H9 (cell line): ENCODE measurements around the gene MAGOH. TPM values are rescaled to one million over a fixed set of nuclear protein-coding genes. Genes with fewer than 3 reads are reported as not detected.

Experiments
- DNase-seq: peaks from one replicate; pipeline ENCODE4 v3.0.0-alpha.2; 2017
- H2AFZ ChIP-seq: one replicate; pipeline ENCODE4 v1.6.1; 2013; ENCODE audit warnings: mild to moderate bottlenecking, low read length, control low read depth, moderate library complexity
- H2AK5ac ChIP-seq: 2 replicates; pipeline ENCODE4 v1.6.1; 2013; ENCODE audit warnings: low read length, control low read depth, mixed read lengths; ENCODE audit not compliant: insufficient read length
- H2BK120ac ChIP-seq: one replicate; pipeline ENCODE4 v1.6.1; 2013; ENCODE audit warnings: low read depth, mild to moderate bottlenecking, low read length, control low read depth, inconsistent platforms; ENCODE audit not compliant: poor library complexity, severe bottlenecking
- H2BK12ac ChIP-seq: 2 replicates; pipeline ENCODE4 v1.6.1; 2013; ENCODE audit warnings: low read length, control low read depth, mixed read lengths, low read depth; ENCODE audit not compliant: insufficient read length
- H2BK15ac ChIP-seq: 2 replicates; pipeline ENCODE4 v1.6.1; 2013; ENCODE audit warnings: low read depth, low read length, control low read depth
- H2BK20ac ChIP-seq: one replicate; pipeline ENCODE4 v1.6.1; 2013; ENCODE audit warnings: low read depth, mild to moderate bottlenecking, low read length, control low read depth, inconsistent platforms; ENCODE audit not compliant: poor library complexity, severe bottlenecking
- H2BK5ac ChIP-seq: 2 replicates; pipeline ENCODE4 v1.6.1; 2013; ENCODE audit warnings: low read length, control low read depth, mixed read lengths; ENCODE audit not compliant: insufficient read length
- H3K14ac ChIP-seq: 2 replicates; pipeline ENCODE4 v1.6.1; 2013; ENCODE audit warnings: low read length, control low read depth; ENCODE audit not compliant: insufficient read depth
- H3K18ac ChIP-seq: 2 replicates; pipeline ENCODE4 v1.6.1; 2013; ENCODE audit warnings: low read depth, mild to moderate bottlenecking, mixed read lengths, low read length, control low read depth; ENCODE audit not compliant: insufficient read length
- H3K23ac ChIP-seq: 2 replicates; pipeline ENCODE4 v1.6.1; 2013; ENCODE audit warnings: low read length, control low read depth, mixed read lengths, low read depth; ENCODE audit not compliant: insufficient read length
- H3K23me2 ChIP-seq: 2 replicates; pipeline ENCODE4 v1.6.1; 2013; ENCODE audit warnings: low read depth, mild to moderate bottlenecking, mixed read lengths, low read length, control low read depth; ENCODE audit not compliant: insufficient read length, poor library complexity, severe bottlenecking
- H3K27ac ChIP-seq: 2 replicates; pipeline ENCODE4 v1.5.1; 2013; ENCODE audit warnings: low read length, control low read depth, mixed read lengths, low read depth; ENCODE audit not compliant: insufficient read length
- H3K27me3 ChIP-seq: 2 replicates; pipeline ENCODE4 v1.6.1; 2013; ENCODE audit warnings: low read length, control low read depth, inconsistent platforms; ENCODE audit not compliant: insufficient read depth
- H3K4ac ChIP-seq: 2 replicates; pipeline ENCODE4 v1.6.1; 2013; ENCODE audit warnings: low read depth, mild to moderate bottlenecking, control low read depth, inconsistent platforms, low read length, moderate library complexity
- H3K4me1 ChIP-seq: 2 replicates; pipeline ENCODE4 v1.6.1; 2013; ENCODE audit warnings: low read length, control low read depth, inconsistent platforms; ENCODE audit not compliant: insufficient read depth
- H3K4me2 ChIP-seq: 2 replicates; pipeline ENCODE4 v1.6.1; 2013; ENCODE audit warnings: low read length, control low read depth, mixed read lengths; ENCODE audit not compliant: insufficient read length, insufficient read depth
- H3K56ac ChIP-seq: 2 replicates; pipeline ENCODE4 v1.6.1; 2013; ENCODE audit warnings: low read depth, mild to moderate bottlenecking, mixed read lengths, low read length, control low read depth; ENCODE audit not compliant: insufficient read length
- H3K79me1 ChIP-seq: 2 replicates; pipeline ENCODE4 v1.6.1; 2013; ENCODE audit warnings: low read depth, mild to moderate bottlenecking, moderate library complexity, low read length, control low read depth, inconsistent platforms; ENCODE audit not compliant: insufficient read depth, poor library complexity, severe bottlenecking
- H3K79me2 ChIP-seq: 2 replicates; pipeline ENCODE4 v1.6.1; 2013; ENCODE audit warnings: low read length, control low read depth, inconsistent platforms; ENCODE audit not compliant: insufficient read depth
- H3K9ac ChIP-seq: 2 replicates; pipeline ENCODE4 v1.6.1; 2013; ENCODE audit warnings: low read length, control low read depth, mixed read lengths; ENCODE audit not compliant: insufficient read length; ENCODE audit errors: extremely low read depth
- H3K9me3 ChIP-seq: one replicate; pipeline ENCODE4 v1.6.1; 2013; ENCODE audit warnings: low read depth, low read length, inconsistent platforms; ENCODE audit not compliant: control insufficient read depth
- H3T11ph ChIP-seq: one replicate; pipeline ENCODE4 v1.6.1; 2013; ENCODE audit warnings: mild to moderate bottlenecking, low read length, control low read depth, inconsistent platforms
- H4K20me1 ChIP-seq: one replicate; pipeline ENCODE4 v1.6.1; 2013; ENCODE audit not compliant: control insufficient read depth, insufficient read length, insufficient read depth
- H4K5ac ChIP-seq: 2 replicates; pipeline ENCODE4 v1.6.1; 2013; ENCODE audit warnings: low read depth, mild to moderate bottlenecking, mixed read lengths, low read length, control low read depth; ENCODE audit not compliant: insufficient read length
- H4K8ac ChIP-seq: replicated peaks from 2 replicates; pipeline ENCODE4 v1.6.1; 2013; ENCODE audit warnings: low read length, control low read depth, mixed read lengths, low read depth; ENCODE audit not compliant: insufficient read length
- H4K91ac ChIP-seq: 2 replicates; pipeline ENCODE4 v1.6.1; 2013; ENCODE audit warnings: low read depth, mild to moderate bottlenecking, moderate library complexity, mixed read lengths, low read length, control low read depth; ENCODE audit not compliant: insufficient read length
- H3K27ac Mint-ChIP-seq, 3 experiments: 2 replicates in 2 of 3; 3 replicates in 1 of 3; pipeline ENCODE4 v1.8.0; 2020 to 2021; ENCODE audit warnings: mixed read lengths in 3 of 3, mild to moderate bottlenecking in 1 of 3, moderate library complexity in 1 of 3
- H3K27me3 Mint-ChIP-seq: 2 replicates; pipeline ENCODE4 v1.8.0; 2021; ENCODE audit warnings: low read depth, mild to moderate bottlenecking, moderate library complexity, mixed read lengths
- H3K36me3 Mint-ChIP-seq, 3 experiments: 2 replicates in 2 of 3; 3 replicates in 1 of 3; pipeline ENCODE4 v1.8.0; 2020 to 2021; ENCODE audit warnings: low read depth in 3 of 3, mixed read lengths in 3 of 3; ENCODE audit not compliant: insufficient read depth in 1 of 3
- H3K4me1 Mint-ChIP-seq, 2 experiments: 2 replicates each; pipeline ENCODE4 v1.8.0; 2020; ENCODE audit warnings: mixed read lengths in 2 of 2
- H3K4me3 Mint-ChIP-seq, 2 experiments: 2 replicates in 1 of 2; 3 replicates in 1 of 2; pipeline ENCODE4 v1.8.0; 2020 to 2021; ENCODE audit warnings: mild to moderate bottlenecking in 2 of 2, mixed read lengths in 2 of 2, moderate library complexity in 1 of 2
- H3K9me3 Mint-ChIP-seq, 2 experiments: 2 replicates in 1 of 2; 3 replicates in 1 of 2; pipeline ENCODE4 v1.8.0; 2020; ENCODE audit warnings: mild to moderate bottlenecking in 2 of 2, mixed read lengths in 2 of 2, moderate library complexity in 1 of 2
- WGBS: extraction: QIAGEN DNeasy Blood & Tissue Kit; methylation state at CpG from one replicate; pipeline ENCODE4 v1.1.7; 2013; ENCODE audit warnings: missing lambda C conversion rate, low lambda C conversion rate, mixed read lengths; ENCODE audit not compliant: insufficient read length; ENCODE audit errors: extremely low coverage; 5-methylcytosine and 5-hydroxymethylcytosine counted together
- total RNA-seq: library from RNA; stranded (reverse); gene quantifications from 2 replicates; pipeline ENCODE4 v1.2.1, GENCODE V29; 2021
- TF ChIP-seq, protein P1 (sequence below): fragments of 200-600 bp; sonication (generic); conservative IDR thresholded peaks from 3 replicates; pipeline ENCODE4 v1.8.0; 2021; ENCODE audit warnings: antibody characterized with exemption, mild to moderate bottlenecking

The MAGOH gene
- total RNA-seq, 1 experiment from 2014 or later, result 81.2 TPM

DNA sequence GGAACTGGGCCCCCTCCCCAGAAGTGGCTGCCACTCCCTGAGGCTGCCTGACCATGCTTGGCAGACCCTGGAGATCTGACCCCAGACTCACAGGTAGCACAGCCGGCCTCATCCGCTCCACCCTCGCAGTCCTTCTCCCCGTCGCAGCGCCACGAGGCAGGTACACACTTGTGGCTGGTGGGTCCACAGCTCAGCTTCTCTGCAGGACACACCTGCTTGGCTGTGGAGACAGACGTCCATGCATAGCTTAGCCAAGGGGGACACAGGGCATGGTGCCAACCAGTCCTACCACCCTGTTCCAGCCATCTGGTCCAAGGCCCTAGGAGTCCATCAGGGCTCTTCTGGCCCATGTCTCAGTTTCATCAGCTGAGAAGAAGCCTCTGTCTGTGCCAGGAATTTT is 42.2 kb upstream of the MAGOH start:
- peaks cover 42 to 72% (median 60%) of the 10 kb centered on the region in 3 experiments; a peak in 6 of 7 replicates for H3K36me3 Mint-ChIP-seq
- Histone ChIP-seq H2BK20ac (no peak overlapping the region), H2BK15ac (no peak overlapping the region), H3K27ac (no peak overlapping the region), H3T11ph (no peak overlapping the region), H3K14ac (no peak overlapping the region), H4K91ac (no peak overlapping the region), H3K23ac (no peak overlapping the region), H3K9me3 (no peaks in the 10 kb centered on the region), H4K8ac (no peak overlapping the region), H2BK120ac (no peak overlapping the region), H3K27me3 (no peaks in the 10 kb centered on the region), H3K79me1 (no peaks in the 10 kb centered on the region), H2BK5ac (no peak overlapping the region), H3K79me2 (no peaks in the 10 kb centered on the region), H2AFZ (no peak overlapping the region), H4K5ac (no peak overlapping the region), H3K56ac (no peak overlapping the region), H2BK12ac (no peak overlapping the region), H2AK5ac (no peak overlapping the region), H3K9ac (no peak overlapping the region), H3K23me2 (peaks cover under 1% of the 10 kb centered on the region), H3K4me2 (no peak overlapping the region), H3K18ac (no peak overlapping the region), H4K20me1 (no peaks in the 10 kb centered on the region), H3K4ac (no peak overlapping the region), H3K4me1 (no peaks in the 10 kb centered on the region)
- H3K4me1 Mint-ChIP-seq, result no peaks in the 10 kb centered on the region
- no peaks in the 10 kb centered on the region; the same call in 1 of the 2 replicates for H3K27me3 Mint-ChIP-seq
- DNase-seq, result no peak
- H3K9me3 Mint-ChIP-seq, result no peaks in the 10 kb centered on the region
- peak overlapping the region in 2 of 3 experiments; percentile 9 to 53; a peak in 2 of 7 replicates for H3K27ac Mint-ChIP-seq
- H3K4me3 Mint-ChIP-seq, result no peak overlapping the region
- WGBS, result no CpG with 5 or more reads among the region's 8 CpGs
- TF ChIP-seq, protein P1, sequence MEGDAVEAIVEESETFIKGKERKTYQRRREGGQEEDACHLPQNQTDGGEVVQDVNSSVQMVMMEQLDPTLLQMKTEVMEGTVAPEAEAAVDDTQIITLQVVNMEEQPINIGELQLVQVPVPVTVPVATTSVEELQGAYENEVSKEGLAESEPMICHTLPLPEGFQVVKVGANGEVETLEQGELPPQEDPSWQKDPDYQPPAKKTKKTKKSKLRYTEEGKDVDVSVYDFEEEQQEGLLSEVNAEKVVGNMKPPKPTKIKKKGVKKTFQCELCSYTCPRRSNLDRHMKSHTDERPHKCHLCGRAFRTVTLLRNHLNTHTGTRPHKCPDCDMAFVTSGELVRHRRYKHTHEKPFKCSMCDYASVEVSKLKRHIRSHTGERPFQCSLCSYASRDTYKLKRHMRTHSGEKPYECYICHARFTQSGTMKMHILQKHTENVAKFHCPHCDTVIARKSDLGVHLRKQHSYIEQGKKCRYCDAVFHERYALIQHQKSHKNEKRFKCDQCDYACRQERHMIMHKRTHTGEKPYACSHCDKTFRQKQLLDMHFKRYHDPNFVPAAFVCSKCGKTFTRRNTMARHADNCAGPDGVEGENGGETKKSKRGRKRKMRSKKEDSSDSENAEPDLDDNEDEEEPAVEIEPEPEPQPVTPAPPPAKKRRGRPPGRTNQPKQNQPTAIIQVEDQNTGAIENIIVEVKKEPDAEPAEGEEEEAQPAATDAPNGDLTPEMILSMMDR, result no peak
